Caki2 (cell line): ENCODE results near the gene VASH2. TPM values are rescaled to one million over a fixed set of nuclear protein-coding genes. Genes with fewer than 3 reads are reported as not detected.

Experiments
- DNase-seq: peaks from one replicate; pipeline ENCODE4 v3.0.0-alpha.2; 2015; ENCODE audit warnings: low read depth
- in situ Hi-C: cut with HindIII; loops from 2 replicates; pipeline ENCODE4 v1.10.0; 2016; ENCODE audit warnings: low sequenced_read_pairs, low pct_unique_long_range_greater_than_20kb, mixed read lengths
- total RNA-seq: library from RNA; depleted of rRNA; stranded (reverse); fragments of >200 nt; shearing (Covaris generic); gene quantifications from 2 replicates; pipeline ENCODE4 v1.2.3, GENCODE V29; 2014; ENCODE audit warnings: low replicate concordance

VASH2 gene
- total RNA-seq, 1 experiment from 2014 or later: 0.74 TPM

GRCh38 chr1:212926372-212926771 is 24.0 kb upstream of the VASH2 start:
- DNase-seq: no peak
- in situ Hi-C loops: no loop called here

GRCh38 chr1:212928323-212929291 is 21.7 kb upstream of the VASH2 start:
- no peak for DNase-seq
- in situ Hi-C loops: no loop called here

GRCh38 chr1:212930986-212931678 is 19.2 kb upstream of the VASH2 start:
- DNase-seq: no peak
- in situ Hi-C loops: no loop called here

- in situ Hi-C loops: no loop called here
Measured at GRCh38 chr1:212933815-212934471, 16.4 kb upstream of the VASH2 start.

GRCh38 chr1:212935387-212935981 is 14.9 kb upstream of the VASH2 start:
- no peak for DNase-seq
- in situ Hi-C loops: no loop called here

More at GRCh38 chr1:212933815-212934471, 16.4 kb upstream of the VASH2 start:
- no peak for DNase-seq

GRCh38 chr1:212937034-212937433 is 13.3 kb upstream of the VASH2 start:
- in situ Hi-C loops: no loop called here
- no peak for DNase-seq

- no peak for DNase-seq
- in situ Hi-C loops: no loop called here
Measured at GRCh38 chr1:212938846-212939245, 11.5 kb upstream of the VASH2 start.

- DNase-seq: no peak
- in situ Hi-C loops: no loop called here
Measured at GRCh38 chr1:212941452-212941851, 8.9 kb upstream of the VASH2 start.

GRCh38 chr1:212942679-212943392 is 7.5 kb upstream of the VASH2 start:
- in situ Hi-C loops: no loop called here
- DNase-seq: no peak

- in situ Hi-C loops: no loop called here
- no peak for DNase-seq
Measured at GRCh38 chr1:212943393-212943710, 7.0 kb upstream of the VASH2 start.

- no peak for DNase-seq
- in situ Hi-C loops: no loop called here
Measured at GRCh38 chr1:212944229-212944901, 6.0 kb upstream of the VASH2 start.

GRCh38 chr1:212945056-212945455 is 5.3 kb upstream of the VASH2 start:
- in situ Hi-C loops: no loop called here
- DNase-seq: no peak

- no peak for DNase-seq
- in situ Hi-C loops: no loop called here
Measured at GRCh38 chr1:212945463-212946160, 4.7 kb upstream of the VASH2 start.

GRCh38 chr1:212946872-212947271 is 3.5 kb upstream of the VASH2 start:
- in situ Hi-C loops: no loop called here
- DNase-seq: no peak

GRCh38 chr1:212949771-212950170 is 570 bp upstream of the VASH2 start:
- DNase-seq: no peak
- in situ Hi-C loops: no loop called here

GRCh38 chr1:212951126-212951946 is 995 bp downstream of the VASH2 start:
- DNase-seq: no peak
- in situ Hi-C loops: no loop called here
